MM.1S (cell line): ENCODE measurements around the gene TTC7B.

Experiments used
- CTCF ChIP-seq: fragments of 300-600 bp; sonication (generic); IDR thresholded peaks from 2 replicates; pipeline ENCODE4 v1.5.1; 2016; ENCODE audit warnings: antibody characterized with exemption, low read length, mixed read lengths
- EZH2 ChIP-seq: fragments of 300-600 bp; sonication (generic); optimal IDR thresholded peaks from 2 replicates; pipeline ENCODE3; 2017; ENCODE audit warnings: low read depth, mild to moderate bottlenecking, antibody characterized with exemption, low read length, mixed read lengths
- EZH2phosphoT487 ChIP-seq: fragments of 300-600 bp; sonication (generic); IDR thresholded peaks from 2 replicates; pipeline ENCODE4 v1.6.1; 2018; ENCODE audit warnings: antibody characterized with exemption, low read length

GRCh38 chr14:90567991-90568390 is 248.2 kb downstream of the TTC7B start:
- TF ChIP-seq CTCF: no peak
- TF ChIP-seq EZH2: no peak
- no peak for TF ChIP-seq EZH2phosphoT487
